AG04450 (cell line): ENCODE results near the gene SCEL. TPM values are rescaled to one million over a fixed set of nuclear protein-coding genes. Genes with fewer than 3 reads are reported as not detected.

Experiments used
- CTCF ChIA-PET: fragments of 300-600, 350-600 bp; formaldehyde crosslinking; extraction: SDS; loops from one replicate; lab custom pipeline; 2022; ENCODE audit warnings: antibody characterized with exemption, inconsistent platforms; lab: Charles Lee
- POLR2A ChIA-PET: fragments of 350-600 bp; formaldehyde crosslinking; extraction: SDS; loops from one replicate; lab custom pipeline; 2021; ENCODE audit warnings: antibody characterized with exemption, inconsistent platforms; lab: Yijun Ruan, JAX
- DNase-seq: peaks from one replicate; pipeline ENCODE4 v3.0.0-alpha.2; 2011; ENCODE audit warnings: low read depth, low spot score
- H3K27ac ChIP-seq: one replicate; pipeline ENCODE4 v1.5.1; 2012; ENCODE audit warnings: low read depth, low read length, control low read depth
- H3K27me3 ChIP-seq: one replicate; pipeline ENCODE4 v1.6.0; 2012; ENCODE audit warnings: low read length; ENCODE audit not compliant: control insufficient read depth, insufficient read depth
- H3K4me3 ChIP-seq: 2 replicates; pipeline ENCODE4 v1.5.1; 2011; ENCODE audit warnings: mild to moderate bottlenecking, low read depth, low read length, control low read depth
- H3K9me3 ChIP-seq: 2 replicates; pipeline ENCODE4 v1.5.1; 2012; ENCODE audit warnings: low read length; ENCODE audit not compliant: control insufficient read depth, insufficient read depth
- polyA plus RNA-seq: library from polyadenylated mRNA; depleted of rRNA; stranded (reverse); fragments of >200 nt; gene quantifications from 2 replicates; pipeline ENCODE4 v1.2.3, GENCODE V29; 2011
- TF ChIP-seq, protein P1 (sequence below): IDR thresholded peaks from 2 replicates; pipeline ENCODE4 v1.5.1; 2011; ENCODE audit warnings: low read depth, low read length, control low read depth, inconsistent platforms

The SCEL gene
- polyA plus RNA-seq, 1 experiment: not detected

DNA sequence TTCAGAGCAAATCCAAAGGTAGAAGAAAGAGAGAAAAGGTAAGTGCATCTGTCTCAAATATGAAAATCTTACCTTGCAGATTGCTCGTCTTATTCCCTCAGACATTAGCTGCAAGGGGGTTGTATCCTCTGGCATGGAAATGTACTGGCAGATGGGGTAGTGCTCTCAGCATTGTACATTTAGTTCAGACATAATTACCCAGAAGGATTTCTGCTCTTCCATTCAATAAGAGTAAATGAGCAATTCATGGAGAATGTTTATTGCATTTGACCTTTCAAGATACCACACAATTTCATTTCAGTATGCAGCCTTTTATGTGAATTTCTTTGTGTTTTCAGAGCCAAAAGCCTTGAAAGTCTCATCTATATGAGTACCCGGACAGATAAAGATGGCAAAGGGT lies 63.8 kb downstream of the SCEL start:
- ChIA-PET CTCF (no interaction called here), POLR2A (no interaction called here)
- Histone ChIP-seq H3K4me3 (no peak overlapping the region), H3K27me3 (no peaks in the 10 kb centered on the region), H3K27ac (no peak overlapping the region), H3K9me3 (no peaks in the 10 kb centered on the region)
- DNase-seq: no peak
- TF ChIP-seq, protein P1, sequence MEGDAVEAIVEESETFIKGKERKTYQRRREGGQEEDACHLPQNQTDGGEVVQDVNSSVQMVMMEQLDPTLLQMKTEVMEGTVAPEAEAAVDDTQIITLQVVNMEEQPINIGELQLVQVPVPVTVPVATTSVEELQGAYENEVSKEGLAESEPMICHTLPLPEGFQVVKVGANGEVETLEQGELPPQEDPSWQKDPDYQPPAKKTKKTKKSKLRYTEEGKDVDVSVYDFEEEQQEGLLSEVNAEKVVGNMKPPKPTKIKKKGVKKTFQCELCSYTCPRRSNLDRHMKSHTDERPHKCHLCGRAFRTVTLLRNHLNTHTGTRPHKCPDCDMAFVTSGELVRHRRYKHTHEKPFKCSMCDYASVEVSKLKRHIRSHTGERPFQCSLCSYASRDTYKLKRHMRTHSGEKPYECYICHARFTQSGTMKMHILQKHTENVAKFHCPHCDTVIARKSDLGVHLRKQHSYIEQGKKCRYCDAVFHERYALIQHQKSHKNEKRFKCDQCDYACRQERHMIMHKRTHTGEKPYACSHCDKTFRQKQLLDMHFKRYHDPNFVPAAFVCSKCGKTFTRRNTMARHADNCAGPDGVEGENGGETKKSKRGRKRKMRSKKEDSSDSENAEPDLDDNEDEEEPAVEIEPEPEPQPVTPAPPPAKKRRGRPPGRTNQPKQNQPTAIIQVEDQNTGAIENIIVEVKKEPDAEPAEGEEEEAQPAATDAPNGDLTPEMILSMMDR: no peak

DNA sequence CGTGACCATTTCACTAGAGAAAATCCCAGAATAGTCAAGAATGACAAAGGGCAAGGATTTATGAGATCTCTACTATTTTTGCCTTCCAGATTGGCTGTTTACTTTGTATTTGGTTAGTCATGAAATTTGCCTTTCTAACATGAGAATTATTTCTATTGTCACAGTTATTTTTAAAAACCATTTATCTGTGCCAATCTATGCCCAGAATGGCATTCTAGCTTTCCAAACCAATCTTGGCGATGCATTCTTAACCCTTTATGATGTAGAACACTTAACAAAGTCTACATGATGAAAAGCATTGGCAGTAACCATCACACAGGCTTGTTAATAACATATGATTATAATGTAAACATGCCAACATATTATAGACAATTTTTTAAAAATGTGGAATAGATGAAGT lies 65.2 kb downstream of the SCEL start:
- no peak for DNase-seq
- TF ChIP-seq, protein P1: no peak

DNA sequence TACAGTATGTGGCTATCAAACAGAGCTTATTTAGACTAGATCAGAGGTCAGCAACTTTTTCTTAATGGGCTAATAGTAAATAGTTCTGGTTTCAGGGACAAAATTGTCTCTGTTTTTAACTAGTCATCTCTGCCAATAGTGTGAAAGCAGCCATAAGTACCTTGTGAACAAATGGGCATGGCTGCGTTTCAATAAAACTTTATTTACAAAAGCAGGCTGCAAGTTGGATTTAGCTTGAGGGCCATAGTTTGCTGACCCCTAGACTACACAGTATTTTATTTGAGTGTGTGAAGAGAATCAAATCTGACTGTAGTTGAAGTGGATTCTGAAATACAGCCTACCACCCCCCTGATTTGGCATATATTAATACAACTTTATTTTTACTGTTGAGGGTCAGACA lies 75.6 kb downstream of the SCEL start:
- H3K4me3 ChIP-seq: no peak overlapping the region
- TF ChIP-seq, protein P1: no peak
- CTCF ChIA-PET: no interaction called here

More for the DNA sequence above, 65.2 kb downstream of the SCEL start:
- Histone ChIP-seq H3K27me3 (no peaks in the 10 kb centered on the region), H3K27ac (no peak overlapping the region), H3K9me3 (no peaks in the 10 kb centered on the region), H3K4me3 (no peak overlapping the region)
- POLR2A ChIA-PET: no interaction called here
- CTCF ChIA-PET: no interaction called here

DNA sequence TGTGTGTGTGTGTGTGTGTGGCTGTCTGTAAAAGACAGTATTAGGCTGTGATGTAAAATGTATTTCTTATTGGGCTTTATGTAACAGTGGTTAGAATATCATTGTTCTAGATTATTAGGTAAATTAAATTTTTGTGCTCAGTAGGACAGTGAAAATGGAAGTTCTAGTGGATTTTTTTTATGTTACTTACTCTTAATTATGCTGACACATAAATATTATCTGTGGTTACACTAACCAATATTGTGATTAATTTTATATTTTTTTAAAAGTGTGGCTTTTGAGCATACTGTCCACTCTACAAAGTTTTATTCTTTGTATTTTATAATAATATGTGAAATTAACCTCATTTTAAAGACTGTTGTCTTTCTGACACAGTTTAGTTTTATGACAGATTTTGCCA lies 80.5 kb downstream of the SCEL start:
- TF ChIP-seq, protein P1: no peak
- Histone ChIP-seq H3K27me3 (no peaks in the 10 kb centered on the region), H3K27ac (no peak overlapping the region), H3K9me3 (no peaks in the 10 kb centered on the region), H3K4me3 (no peak overlapping the region)
- POLR2A ChIA-PET: no interaction called here
- CTCF ChIA-PET: interaction anchor here (0.7 to 1.1 kb wide), 2 partner anchors 12 to 139 kb away, joined by 3 read pairs; no protein-coding TSS in a partner anchor
- DNase-seq: no peak

More for the DNA sequence above, 75.6 kb downstream of the SCEL start:
- POLR2A ChIA-PET: no interaction called here
- DNase-seq: no peak
- Histone ChIP-seq H3K9me3 (no peaks in the 10 kb centered on the region), H3K27me3 (no peaks in the 10 kb centered on the region), H3K27ac (no peak overlapping the region)

DNA sequence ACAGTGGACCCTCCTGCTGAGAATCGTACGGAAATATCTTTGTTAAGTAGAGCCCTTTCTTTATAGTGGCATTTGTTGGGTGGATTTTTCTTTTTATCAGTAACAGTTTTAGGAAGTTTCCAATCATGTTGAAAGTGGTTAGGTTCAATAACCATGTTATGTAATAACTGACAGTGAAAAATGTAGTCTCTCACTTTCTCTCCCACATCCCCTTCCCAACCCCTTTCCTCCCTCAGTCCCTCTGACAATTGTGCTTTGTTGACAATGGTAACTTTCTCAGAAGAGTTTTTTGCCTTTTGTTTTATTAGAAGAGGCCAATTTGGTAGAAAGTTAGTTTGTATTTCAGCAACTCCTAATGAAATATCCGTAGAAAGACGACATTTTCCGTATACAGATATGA lies 84.1 kb downstream of the SCEL start:
- no peak for DNase-seq
- ChIA-PET POLR2A (no interaction called here), CTCF (no interaction called here)
- Histone ChIP-seq H3K4me3 (no peak overlapping the region), H3K27ac (no peak overlapping the region), H3K27me3 (no peaks in the 10 kb centered on the region), H3K9me3 (no peaks in the 10 kb centered on the region)
- TF ChIP-seq, protein P1: no peak
